ENCODE data around the gene LGSN. TPM values are rescaled to one million over a fixed set of nuclear protein-coding genes. Genes with fewer than 3 reads are reported as not detected.
"Not testable (repeated sequence)": the region's sequence is repeated elsewhere in the genome, so short reads cannot be mapped to it uniquely, and the experiment has no call there.

Gene LGSN
- total and polyA plus RNA-seq, 2 donors (not counting 3 experiments of a cell fraction or from before 2014, with no cell fraction given), result not detected

GRCh38 chr6:63333440-63333839 lies 13.7 kb upstream of the LGSN start:
- H3K79me2 ChIP-seq (ENCODE audit: control insufficient read depth, insufficient read depth, low read length), result no peaks in the 10 kb centered on the region
- ChIA-PET CTCF (no interaction called here), POLR2A (no interaction called here)
- H3K4me2 ChIP-seq (ENCODE audit: insufficient read depth, low read length), result no peak overlapping the region
- no peaks in the 10 kb centered on the region for H4K20me1 ChIP-seq (replicated peaks; ENCODE audit: control insufficient read depth, extremely low read depth, insufficient read depth, low read length)
- H3K36me3 ChIP-seq (ENCODE audit: control insufficient read depth in 2 of 2, extremely low read depth in 1 of 2, insufficient read depth in 2 of 2, low read length in 2 of 2), result no peaks in the 10 kb centered on the region
- TF ChIP-seq GATA2 (IDR thresholded peaks at IDR 0.05; ENCODE audit: insufficient read depth, insufficient read length, low read depth, low read length) (no peak), EZH2 (IDR thresholded peaks at IDR 0.05; ENCODE audit: borderline replicate concordance, low read depth, low read length, severe bottlenecking) (no peak), MYC (IDR thresholded peaks at IDR 0.05; ENCODE audit: low read depth, low read length) (no peak), POLR2AphosphoS5 (IDR thresholded peaks at IDR 0.05; ENCODE audit: insufficient read depth, low read depth, low read length) (no peak), POLR2A (IDR thresholded peaks at IDR 0.05; ENCODE audit: low read depth, low read length) (no peak)
- TF ChIP-seq, protein P1, sequence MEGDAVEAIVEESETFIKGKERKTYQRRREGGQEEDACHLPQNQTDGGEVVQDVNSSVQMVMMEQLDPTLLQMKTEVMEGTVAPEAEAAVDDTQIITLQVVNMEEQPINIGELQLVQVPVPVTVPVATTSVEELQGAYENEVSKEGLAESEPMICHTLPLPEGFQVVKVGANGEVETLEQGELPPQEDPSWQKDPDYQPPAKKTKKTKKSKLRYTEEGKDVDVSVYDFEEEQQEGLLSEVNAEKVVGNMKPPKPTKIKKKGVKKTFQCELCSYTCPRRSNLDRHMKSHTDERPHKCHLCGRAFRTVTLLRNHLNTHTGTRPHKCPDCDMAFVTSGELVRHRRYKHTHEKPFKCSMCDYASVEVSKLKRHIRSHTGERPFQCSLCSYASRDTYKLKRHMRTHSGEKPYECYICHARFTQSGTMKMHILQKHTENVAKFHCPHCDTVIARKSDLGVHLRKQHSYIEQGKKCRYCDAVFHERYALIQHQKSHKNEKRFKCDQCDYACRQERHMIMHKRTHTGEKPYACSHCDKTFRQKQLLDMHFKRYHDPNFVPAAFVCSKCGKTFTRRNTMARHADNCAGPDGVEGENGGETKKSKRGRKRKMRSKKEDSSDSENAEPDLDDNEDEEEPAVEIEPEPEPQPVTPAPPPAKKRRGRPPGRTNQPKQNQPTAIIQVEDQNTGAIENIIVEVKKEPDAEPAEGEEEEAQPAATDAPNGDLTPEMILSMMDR (IDR thresholded peaks at IDR 0.05; ENCODE audit: extremely low read depth in 1 of 2, insufficient read depth in 1 of 2, low read depth in 1 of 2, low read length in 2 of 2), result no peak
- intact Hi-C loops (cut with micrococcal nuclease) (no loop called here), dilution Hi-C loops (cut with MboI; ENCODE audit: extremely low pct_ligation_motif_present, low sequenced_read_pairs) (no loop called here)
- BruUV-seq (replicated peaks), result no TSS peak
- H2AFZ ChIP-seq (ENCODE audit: low read depth, low read length), result no peak overlapping the region
- H3K27ac ChIP-seq (ENCODE audit: insufficient read depth, low read depth, low read length), result no peak overlapping the region
- FAIRE-seq, result no peak
- no peak for DNase-seq (ENCODE audit: low read depth, low spot score)
- no peak overlapping the region for H3K4me3 ChIP-seq (replicated peaks in 1 of 3; ENCODE audit: insufficient read depth in 1 of 3, low read depth in 1 of 3, low read length in 3 of 3)
- no peaks in the 10 kb centered on the region for H3K27me3 ChIP-seq (ENCODE audit: control insufficient read depth in 2 of 2, insufficient read depth in 2 of 2, low read length in 2 of 2)
- no peak overlapping the region for H3K9ac ChIP-seq (replicated peaks; ENCODE audit: extremely low read depth, insufficient read depth, low read length)
- no peaks in the 10 kb centered on the region for H3K4me1 ChIP-seq (ENCODE audit: control insufficient read depth, extremely low read depth, insufficient read depth, low read length)
- no peaks in the 10 kb centered on the region for H3K9me1 ChIP-seq (replicated peaks; ENCODE audit: control insufficient read depth, extremely low read depth, insufficient read depth, low read length)
- H3K9me3 ChIP-seq (replicated peaks; ENCODE audit: control insufficient read depth, insufficient read depth, low read length), result no peaks in the 10 kb centered on the region

GRCh38 chr6:63326630-63327029 lies 6.8 kb upstream of the LGSN start:
- H3K9me1 ChIP-seq (replicated peaks; ENCODE audit: control insufficient read depth, extremely low read depth, insufficient read depth, low read length); BruUV-seq (replicated peaks); intact Hi-C loops (cut with micrococcal nuclease); DNase-seq (ENCODE audit: low read depth, low spot score); H3K4me2 ChIP-seq (ENCODE audit: insufficient read depth, low read length); POLR2A ChIA-PET; H3K36me3 ChIP-seq (ENCODE audit: control insufficient read depth in 2 of 2, extremely low read depth in 1 of 2, insufficient read depth in 2 of 2, low read length in 2 of 2); H3K4me1 ChIP-seq (ENCODE audit: control insufficient read depth, extremely low read depth, insufficient read depth, low read length); dilution Hi-C loops (cut with MboI; ENCODE audit: extremely low pct_ligation_motif_present, low sequenced_read_pairs); H2AFZ ChIP-seq (ENCODE audit: low read depth, low read length); H3K27ac ChIP-seq (ENCODE audit: insufficient read depth, low read depth, low read length); FAIRE-seq; CTCF ChIA-PET; H4K20me1 ChIP-seq (replicated peaks; ENCODE audit: control insufficient read depth, extremely low read depth, insufficient read depth, low read length); H3K4me3 ChIP-seq (replicated peaks in 1 of 3; ENCODE audit: insufficient read depth in 1 of 3, low read depth in 1 of 3, low read length in 3 of 3); H3K27me3 ChIP-seq (ENCODE audit: control insufficient read depth in 2 of 2, insufficient read depth in 2 of 2, low read length in 2 of 2); H3K9me3 ChIP-seq (replicated peaks; ENCODE audit: control insufficient read depth, insufficient read depth, low read length); H3K9ac ChIP-seq (replicated peaks; ENCODE audit: extremely low read depth, insufficient read depth, low read length); H3K79me2 ChIP-seq (ENCODE audit: control insufficient read depth, insufficient read depth, low read length): not testable (repeated sequence)
